Activated T-cell treated with anti-CD3 and anti-CD28 coated beads for 1 hour (primary cell): ENCODE measurements around the gene CRY2.

Source experiments
- DNase-seq: peaks from one replicate; pipeline ENCODE4 v3.0.0-alpha.2; 2020; ENCODE audit warnings: low read depth

Gene CRY2

GRCh38 chr11:45848654-45849081 is 1.4 kb downstream of the CRY2 start:
- DNase-seq = no peak

GRCh38 chr11:45850446-45850845 is 3.2 kb downstream of the CRY2 start:
- no peak for DNase-seq

- no peak for DNase-seq
Measured at GRCh38 chr11:45851228-45851627, 4.0 kb downstream of the CRY2 start.

GRCh38 chr11:45852018-45852711 is 4.9 kb downstream of the CRY2 start:
- DNase-seq = no peak

- DNase-seq = no peak
Measured at GRCh38 chr11:45852712-45853101, 5.4 kb downstream of the CRY2 start.

- DNase-seq = no peak
Measured at GRCh38 chr11:45853332-45854219, 6.3 kb downstream of the CRY2 start.

GRCh38 chr11:45855308-45855707 is 8.0 kb downstream of the CRY2 start:
- no peak for DNase-seq

- no peak for DNase-seq
Measured at GRCh38 chr11:45856044-45856468, 8.8 kb downstream of the CRY2 start.

GRCh38 chr11:45857961-45858474 is 10.7 kb downstream of the CRY2 start:
- no peak for DNase-seq

GRCh38 chr11:45858751-45859398 is 11.6 kb downstream of the CRY2 start:
- DNase-seq = no peak

GRCh38 chr11:45859661-45860140 is 12.4 kb downstream of the CRY2 start:
- no peak for DNase-seq

- no peak for DNase-seq
Measured at GRCh38 chr11:45860348-45860747, 13.1 kb downstream of the CRY2 start.

GRCh38 chr11:45860764-45861510 is 13.7 kb downstream of the CRY2 start:
- DNase-seq = no peak

- DNase-seq = no peak
Measured at GRCh38 chr11:45864041-45864440, 16.8 kb downstream of the CRY2 start.

- no peak for DNase-seq
Measured at GRCh38 chr11:45869551-45869950, 22.3 kb downstream of the CRY2 start.

- no peak for DNase-seq
Measured at GRCh38 chr11:45870706-45871105, 23.4 kb downstream of the CRY2 start.

GRCh38 chr11:45871638-45872037 is 24.4 kb downstream of the CRY2 start:
- DNase-seq = no peak

- DNase-seq = no peak
Measured at GRCh38 chr11:45872651-45873356, 25.5 kb downstream of the CRY2 start.

GRCh38 chr11:45876401-45876800 is 29.1 kb downstream of the CRY2 start:
- no peak for DNase-seq

GRCh38 chr11:45877221-45877620 is 29.9 kb downstream of the CRY2 start:
- no peak for DNase-seq

- no peak for DNase-seq
Measured at GRCh38 chr11:45877845-45878244, 30.6 kb downstream of the CRY2 start.
